CD4-positive, alpha-beta T cell treated with Interleukin-15 for 1 hour (primary cell): ENCODE measurements around the gene PIK3CA.
"Not testable (repeated sequence)": the region's sequence is repeated elsewhere in the genome, so short reads cannot be mapped to it uniquely, and the experiment has no call there.

ENCODE experiments used
- DNase-seq: peaks from one replicate; pipeline ENCODE4 v3.0.0-alpha.2; 2020

The PIK3CA gene

GRCh38 chr3:179215550-179215949 lies 67.4 kb downstream of the PIK3CA start:
- DNase-seq, result not testable (repeated sequence)

- DNase-seq, result not testable (repeated sequence)
Measured at GRCh38 chr3:179218213-179218612, 70.1 kb downstream of the PIK3CA start.

GRCh38 chr3:179223548-179223947 lies 75.4 kb downstream of the PIK3CA start:
- no peak for DNase-seq

- no peak for DNase-seq
Measured at GRCh38 chr3:179224584-179224983, 76.4 kb downstream of the PIK3CA start.

DNA sequence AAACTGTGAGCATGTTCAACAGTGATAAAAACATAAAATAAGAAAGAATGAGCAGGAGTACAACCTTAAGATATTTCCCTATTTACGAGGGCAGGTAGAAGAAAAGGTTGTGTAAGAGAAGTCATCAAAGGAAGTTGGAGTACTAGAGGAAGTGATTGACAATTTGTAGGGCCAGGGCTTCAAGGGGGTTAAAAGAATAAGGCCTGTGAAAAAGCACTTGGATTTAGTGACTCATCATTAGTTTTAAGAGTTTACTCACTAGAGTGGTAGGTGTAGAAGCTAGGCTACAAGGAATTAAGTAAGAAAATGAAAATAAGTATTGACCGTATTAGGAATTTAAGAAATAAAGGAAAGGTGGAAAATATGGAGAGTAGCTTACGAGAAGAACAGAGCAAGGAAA lies 79.2 kb downstream of the PIK3CA start:
- DNase-seq, result no peak

GRCh38 chr3:179229177-179229576 lies 81.0 kb downstream of the PIK3CA start:
- no peak for DNase-seq

- DNase-seq, result no peak
Measured at GRCh38 chr3:179233043-179233442, 84.9 kb downstream of the PIK3CA start.

GRCh38 chr3:179234199-179234598 lies 86.0 kb downstream of the PIK3CA start:
- no peak for DNase-seq

DNA sequence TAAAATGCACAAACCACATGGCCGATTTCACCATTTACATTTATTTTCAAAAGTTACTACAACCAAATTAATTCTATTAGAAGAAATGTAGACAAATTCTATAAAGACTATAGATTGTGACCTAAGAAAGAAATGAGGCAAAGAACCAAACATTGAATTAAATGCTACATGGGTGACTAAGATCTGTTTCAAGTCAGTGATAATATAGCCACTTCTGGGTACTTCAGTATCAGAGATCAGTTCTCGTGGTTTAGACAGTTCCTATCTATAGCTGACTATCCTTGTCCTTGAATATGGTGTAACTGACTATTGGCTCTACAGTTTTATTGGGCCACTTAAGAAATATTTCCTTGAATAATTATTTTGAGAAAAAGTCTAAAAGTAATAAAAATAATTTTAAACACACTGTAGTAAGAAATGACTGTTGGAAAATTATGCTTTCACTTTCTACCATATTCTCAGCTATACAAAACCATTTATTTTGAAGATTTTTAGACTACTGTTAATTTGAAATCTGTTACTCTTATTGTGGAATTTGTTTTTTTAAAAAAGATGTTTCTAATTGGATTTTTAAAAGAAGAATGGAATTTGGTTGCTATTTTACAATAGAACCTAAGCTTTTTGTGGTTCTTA lies 88.6 kb downstream of the PIK3CA start:
- DNase-seq, result no peak

DNA sequence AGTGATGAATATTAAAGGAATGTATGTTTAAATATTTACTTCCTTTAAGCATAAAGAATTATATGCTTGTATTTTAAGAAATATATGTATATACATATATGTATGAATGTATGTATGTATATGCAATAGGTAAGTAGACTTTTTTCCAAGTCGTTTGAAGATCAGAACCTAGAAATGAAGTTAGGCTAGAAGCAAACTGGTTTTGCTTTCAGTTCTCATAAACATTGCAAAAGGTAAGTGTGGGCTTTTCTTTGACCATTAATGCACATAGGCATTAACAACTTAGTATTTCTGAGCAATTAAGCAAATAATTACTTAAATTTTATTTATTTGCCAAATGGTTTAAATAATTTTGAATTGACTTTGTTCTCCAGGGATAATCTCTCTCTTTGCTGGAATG lies 92.1 kb downstream of the PIK3CA start:
- not testable (repeated sequence) for DNase-seq

- DNase-seq, result not testable (repeated sequence)
Measured at GRCh38 chr3:179242859-179243258, 94.7 kb downstream of the PIK3CA start.

- DNase-seq, result no peak
Measured at GRCh38 chr3:179244878-179245277, 96.7 kb downstream of the PIK3CA start.

DNA sequence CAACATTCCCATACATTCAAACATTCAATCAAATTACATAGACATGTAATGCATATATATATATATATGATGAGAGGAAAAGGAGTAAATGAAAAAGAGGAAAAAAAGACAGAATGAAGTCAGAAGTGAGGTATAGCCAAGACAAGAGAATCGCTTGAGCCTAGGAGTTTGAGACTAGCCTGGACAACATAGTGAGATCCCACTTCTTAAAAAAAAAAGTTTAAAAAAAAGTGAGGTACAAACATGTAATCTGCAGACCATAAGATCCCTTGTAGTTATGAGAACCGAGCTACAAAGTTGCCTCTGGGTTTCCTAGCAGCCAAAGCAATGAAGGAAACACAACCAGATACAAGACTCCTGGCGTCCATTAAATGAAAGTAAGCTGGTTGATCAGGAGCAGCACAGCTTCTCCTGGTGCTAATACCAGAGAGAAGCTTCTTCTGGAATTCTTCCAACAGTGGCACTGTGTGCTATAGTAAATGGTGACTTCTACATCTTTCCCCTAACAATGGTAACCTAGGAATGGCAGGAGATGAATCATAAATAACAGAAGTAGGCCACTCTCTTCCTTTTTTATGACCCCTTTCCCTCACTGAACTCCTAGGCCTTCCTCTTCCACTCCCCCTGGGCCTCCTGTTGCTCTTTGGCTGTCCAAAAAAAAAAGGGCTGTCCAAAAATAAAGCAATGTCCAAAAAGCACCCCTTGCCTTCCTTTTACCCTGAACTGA lies 99.3 kb downstream of the PIK3CA start:
- DNase-seq, result no peak

- no peak for DNase-seq
Measured at GRCh38 chr3:179250803-179251476, 102.8 kb downstream of the PIK3CA start, which contains the start of gene KCNMB3. Gene KCNMB3, minus strand, starts transcription at chr3:179251114. Its CDS starts 124 bp downstream, at chr3:179250990.

DNA sequence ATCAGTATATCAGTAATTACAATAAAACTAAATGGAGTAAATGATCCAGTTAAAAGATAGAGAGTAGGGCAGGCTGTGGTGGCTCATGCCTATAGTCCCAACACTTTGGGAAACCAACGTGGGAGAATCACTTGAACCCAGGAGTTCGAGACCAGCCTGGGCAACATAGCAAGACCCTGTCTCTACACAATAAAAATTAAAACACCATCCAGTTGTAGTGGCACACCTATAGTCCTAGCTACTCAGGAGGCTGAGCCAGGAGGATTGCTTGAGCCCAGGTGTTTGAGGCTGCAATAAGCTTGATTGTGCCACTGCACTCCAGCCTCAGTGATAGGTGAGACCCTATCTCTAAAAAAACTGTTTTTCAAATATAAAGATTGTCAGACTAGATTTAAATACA lies 108.7 kb downstream of the PIK3CA start:
- DNase-seq, result no peak

- DNase-seq, result not testable (repeated sequence)
Measured at GRCh38 chr3:179257742-179258141, 109.6 kb downstream of the PIK3CA start.

DNA sequence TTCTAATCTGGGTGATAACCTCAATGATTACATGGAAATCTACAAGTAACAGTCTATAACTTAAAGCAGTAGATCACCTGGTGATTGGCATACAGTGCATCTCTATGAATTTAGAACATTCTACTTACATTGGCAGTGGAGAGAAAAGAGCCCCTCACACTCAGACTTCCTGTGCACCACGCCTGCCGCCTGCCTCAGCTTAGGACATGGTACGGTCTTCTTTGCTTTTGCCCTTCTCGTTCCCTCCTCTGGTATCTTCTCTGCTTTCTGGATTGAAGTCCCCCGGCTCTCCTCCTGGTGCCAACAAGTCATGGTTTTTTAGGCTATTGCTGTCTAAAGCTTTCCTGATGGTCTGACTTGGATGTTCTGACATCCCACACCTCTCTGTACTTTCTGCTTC lies 110.7 kb downstream of the PIK3CA start:
- no peak for DNase-seq

DNA sequence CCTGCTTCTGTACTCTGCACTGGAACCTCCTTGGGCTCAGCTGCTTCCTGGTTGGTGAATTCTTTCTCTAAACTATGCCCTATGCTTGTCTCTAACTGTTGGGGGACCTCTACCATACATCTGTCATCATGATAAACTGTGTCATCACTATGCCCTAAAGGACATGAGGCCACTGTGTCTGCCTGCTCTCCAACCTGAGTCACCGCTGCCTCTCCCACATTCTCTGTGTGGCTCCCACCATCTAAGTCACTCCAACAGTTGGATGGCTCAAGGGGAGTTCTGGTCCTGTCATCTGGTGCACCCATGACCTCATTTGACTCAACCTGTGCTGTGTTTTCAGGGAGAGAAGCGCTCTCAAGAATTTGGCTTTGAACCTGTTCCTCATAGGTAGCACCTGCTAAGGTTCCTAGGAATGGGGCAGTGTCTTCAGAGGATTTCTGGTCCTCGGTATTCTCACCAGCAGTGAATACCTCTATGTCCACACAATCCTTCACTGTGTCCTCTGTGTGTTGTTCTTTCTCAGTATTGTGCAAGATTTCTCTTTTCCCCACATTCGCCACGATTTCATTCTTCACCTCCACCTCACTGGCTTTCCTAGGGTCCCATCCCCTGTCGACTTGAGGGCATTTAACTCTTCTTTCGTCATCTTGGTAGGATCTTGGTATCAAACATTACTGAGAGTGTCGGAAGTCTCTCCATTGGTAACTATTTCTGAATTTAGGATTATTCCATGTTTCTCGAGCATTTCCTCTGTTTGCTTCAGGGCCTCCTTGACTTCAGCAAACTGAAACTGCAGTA lies 112.0 kb downstream of the PIK3CA start:
- not testable (repeated sequence) for DNase-seq

- DNase-seq, result peak; percentile 73
Measured at GRCh38 chr3:179260949-179261765, 113.0 kb downstream of the PIK3CA start.

- DNase-seq, result no peak
Measured at GRCh38 chr3:179263134-179263533, 115.0 kb downstream of the PIK3CA start.

DNA sequence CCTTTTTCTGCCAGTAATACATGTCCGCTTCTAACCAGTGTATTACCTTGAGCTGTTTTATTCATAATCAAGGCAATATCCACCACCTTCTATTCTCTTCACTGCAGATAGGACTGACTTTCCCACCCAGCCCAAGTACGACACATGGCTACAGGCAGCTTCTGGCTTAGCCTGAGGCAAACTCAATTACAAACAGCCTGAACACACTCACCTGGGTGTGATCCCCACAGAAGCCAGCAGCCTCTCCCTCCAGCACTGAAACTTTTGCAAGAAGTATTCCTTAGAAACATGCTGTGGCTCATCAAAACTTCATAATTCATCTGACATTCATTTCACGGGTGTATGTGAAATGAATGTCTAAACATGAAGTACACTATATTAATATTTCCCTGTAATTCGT lies 116.3 kb downstream of the PIK3CA start:
- DNase-seq, result no peak

DNA sequence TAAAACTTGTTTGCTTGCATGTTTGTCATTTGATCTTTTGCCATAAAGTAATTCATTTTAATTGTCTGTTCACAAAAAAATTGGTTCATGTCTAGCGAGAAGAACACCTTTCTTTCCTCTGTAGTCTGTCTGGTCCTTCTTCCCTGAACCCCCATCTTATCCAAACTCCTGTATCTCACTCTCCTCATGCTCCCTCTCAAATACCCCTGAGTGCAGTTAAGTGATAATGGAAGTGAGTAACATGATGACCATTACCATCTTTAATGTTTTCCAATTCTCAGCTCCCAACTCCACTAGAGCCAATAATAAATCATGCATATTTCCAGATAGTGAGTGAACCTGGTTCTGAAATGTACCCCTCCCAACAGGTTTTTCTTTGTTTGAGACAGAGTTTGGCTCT lies 116.9 kb downstream of the PIK3CA start:
- DNase-seq, result no peak
